Fibroblast of mammary gland (primary cell): Measurements from ENCODE around the gene NCOA1.

ENCODE experiments used
- DNase-seq: peaks from one replicate; pipeline ENCODE4 v3.0.0-alpha.2; 2010; ENCODE audit warnings: low read depth
- H3K4me3 ChIP-seq: 2 replicates; pipeline ENCODE4 v1.5.1; 2011; ENCODE audit warnings: low read depth, mild to moderate bottlenecking, low read length, moderate library complexity; ENCODE audit not compliant: control insufficient read depth
- TF ChIP-seq, protein P1 (sequence below): conservative IDR thresholded peaks from 2 replicates; pipeline ENCODE4 v1.5.1; 2011; ENCODE audit warnings: low read depth, low read length, inconsistent platforms; ENCODE audit not compliant: control insufficient read depth, insufficient read depth

NCOA1 gene

DNA sequence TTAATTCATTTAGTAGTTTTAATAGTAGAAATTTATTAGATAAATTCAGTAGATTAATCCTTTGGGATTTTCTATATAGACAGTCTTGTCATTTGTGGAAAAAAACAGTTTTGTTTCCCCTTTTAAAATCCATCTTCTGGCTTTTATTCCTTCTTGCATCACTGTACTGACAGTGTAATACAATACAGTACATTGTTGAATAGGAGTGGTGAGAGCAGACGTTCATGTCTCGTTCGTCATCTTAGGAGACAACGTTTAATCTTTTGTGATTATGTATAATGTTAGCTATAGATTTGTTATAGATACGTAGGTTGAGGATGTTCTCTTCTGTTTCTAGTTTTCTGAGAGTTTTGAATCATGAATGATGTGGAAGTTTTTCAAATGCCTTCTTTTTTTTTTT, 61.8 kb downstream of the NCOA1 start:
- TF ChIP-seq, protein P1, sequence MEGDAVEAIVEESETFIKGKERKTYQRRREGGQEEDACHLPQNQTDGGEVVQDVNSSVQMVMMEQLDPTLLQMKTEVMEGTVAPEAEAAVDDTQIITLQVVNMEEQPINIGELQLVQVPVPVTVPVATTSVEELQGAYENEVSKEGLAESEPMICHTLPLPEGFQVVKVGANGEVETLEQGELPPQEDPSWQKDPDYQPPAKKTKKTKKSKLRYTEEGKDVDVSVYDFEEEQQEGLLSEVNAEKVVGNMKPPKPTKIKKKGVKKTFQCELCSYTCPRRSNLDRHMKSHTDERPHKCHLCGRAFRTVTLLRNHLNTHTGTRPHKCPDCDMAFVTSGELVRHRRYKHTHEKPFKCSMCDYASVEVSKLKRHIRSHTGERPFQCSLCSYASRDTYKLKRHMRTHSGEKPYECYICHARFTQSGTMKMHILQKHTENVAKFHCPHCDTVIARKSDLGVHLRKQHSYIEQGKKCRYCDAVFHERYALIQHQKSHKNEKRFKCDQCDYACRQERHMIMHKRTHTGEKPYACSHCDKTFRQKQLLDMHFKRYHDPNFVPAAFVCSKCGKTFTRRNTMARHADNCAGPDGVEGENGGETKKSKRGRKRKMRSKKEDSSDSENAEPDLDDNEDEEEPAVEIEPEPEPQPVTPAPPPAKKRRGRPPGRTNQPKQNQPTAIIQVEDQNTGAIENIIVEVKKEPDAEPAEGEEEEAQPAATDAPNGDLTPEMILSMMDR = no peak
- H3K4me3 ChIP-seq = no peak overlapping the region
- no peak for DNase-seq

DNA sequence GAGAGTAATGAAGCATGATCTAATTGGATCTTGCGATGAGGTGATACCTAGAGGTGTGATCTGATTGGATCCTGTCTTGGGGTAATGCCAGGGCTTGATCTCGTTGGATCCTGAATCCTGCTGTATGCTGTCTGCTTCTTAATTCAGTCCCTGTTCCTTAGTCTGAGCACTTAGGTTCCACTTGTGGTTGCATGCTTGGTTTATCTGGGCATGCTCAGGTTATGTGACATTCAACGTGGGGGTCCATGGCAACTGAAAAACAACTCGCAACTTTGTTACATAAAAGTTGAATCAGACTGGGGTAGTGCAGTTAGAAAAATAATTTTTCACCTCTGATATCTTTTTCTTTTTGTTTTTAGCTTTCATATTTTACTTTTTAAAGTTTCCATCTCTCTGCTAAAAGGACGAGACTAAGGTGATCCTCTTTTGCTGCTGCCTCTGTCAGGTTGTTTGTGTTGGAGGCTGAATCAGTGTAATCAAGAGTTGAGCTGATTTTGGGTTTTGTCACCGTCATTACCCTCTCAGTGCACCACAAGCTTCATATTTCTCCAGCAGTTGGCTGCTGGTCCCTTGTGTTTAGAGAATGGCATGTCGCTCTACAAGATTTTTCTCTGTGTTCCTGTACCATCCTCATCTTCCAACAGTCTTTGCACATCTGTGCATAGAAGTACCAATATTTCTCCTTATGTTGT, 67.9 kb downstream of the NCOA1 start:
- no peak overlapping the region for H3K4me3 ChIP-seq
- TF ChIP-seq, protein P1 = no peak
- DNase-seq = no peak

DNA sequence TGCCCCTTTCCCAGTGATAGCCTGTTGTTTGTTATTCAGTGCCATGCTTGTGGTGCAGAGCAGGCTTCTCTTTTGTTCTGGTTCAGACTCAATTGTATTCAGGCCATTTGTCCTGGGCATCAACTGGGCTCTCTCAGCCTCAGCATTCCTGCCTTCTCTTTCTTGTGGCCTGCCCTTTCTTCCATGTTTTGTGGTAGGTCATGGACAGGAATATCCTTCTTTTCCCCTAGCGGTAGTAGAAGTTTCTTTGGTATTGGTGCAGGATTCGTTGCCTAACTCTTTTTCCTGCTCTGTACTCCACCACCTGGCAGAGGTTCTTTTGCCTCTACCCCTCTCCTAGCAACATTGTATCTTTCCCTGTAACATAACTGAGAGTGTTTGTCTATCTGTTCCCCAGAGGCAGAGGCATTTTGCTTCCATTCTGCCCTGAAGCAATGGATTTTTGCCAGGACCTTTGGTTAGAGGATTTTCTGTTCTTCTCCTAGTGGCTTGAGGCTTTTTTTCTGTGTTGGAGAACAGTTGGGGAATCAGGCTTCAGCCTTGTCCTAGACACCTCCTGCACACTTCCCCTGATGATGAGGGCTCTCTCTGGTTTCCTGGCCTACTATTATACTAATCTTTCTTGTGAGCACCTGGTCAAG, 68.5 kb downstream of the NCOA1 start:
- no peak overlapping the region for H3K4me3 ChIP-seq
- TF ChIP-seq, protein P1 = no peak
- DNase-seq = peak; percentile 6

DNA sequence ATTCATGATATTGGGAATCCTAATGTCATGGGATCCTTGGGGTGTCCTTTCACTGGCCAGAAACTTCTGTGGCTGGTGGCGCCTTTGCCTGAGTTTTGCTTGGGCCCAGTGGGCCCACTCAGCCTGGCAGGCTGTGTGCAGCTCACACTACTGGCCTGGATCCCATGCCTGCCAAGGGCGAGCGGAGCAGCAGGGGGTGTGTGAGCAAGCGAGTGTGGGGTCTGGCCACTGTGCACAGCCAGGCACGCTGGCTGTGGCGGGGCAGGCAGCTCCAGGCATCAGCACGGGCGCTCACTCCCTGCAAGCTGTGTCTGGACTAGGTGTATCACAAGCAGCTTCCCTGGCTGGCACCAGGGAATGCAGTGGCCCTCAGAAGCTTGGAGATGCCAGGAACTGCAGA, 74.5 kb downstream of the NCOA1 start:
- no peak for DNase-seq
- TF ChIP-seq, protein P1 = no peak
- H3K4me3 ChIP-seq = no peak overlapping the region

DNA sequence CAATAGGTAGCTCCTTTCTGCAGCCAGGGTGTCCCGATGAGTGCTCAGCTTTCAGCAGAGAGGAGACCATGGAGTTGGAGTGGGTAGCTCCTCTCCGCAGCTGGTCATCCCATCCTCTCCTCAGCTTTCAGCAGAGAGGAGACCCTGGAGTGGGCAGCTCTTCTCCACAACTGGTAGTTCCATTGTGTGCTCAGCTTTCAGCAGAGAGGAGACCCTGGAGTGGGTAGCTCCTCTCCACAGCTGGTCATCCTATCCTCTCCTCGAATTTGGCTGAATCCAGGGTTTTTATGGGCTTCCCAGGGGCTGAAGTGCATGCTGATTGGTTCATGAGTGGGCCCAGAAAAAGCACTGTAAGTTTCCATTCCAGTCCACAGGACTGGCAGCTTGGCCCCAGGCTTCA, 75.2 kb downstream of the NCOA1 start:
- DNase-seq = no peak
- TF ChIP-seq, protein P1 = no peak
- no peak overlapping the region for H3K4me3 ChIP-seq

DNA sequence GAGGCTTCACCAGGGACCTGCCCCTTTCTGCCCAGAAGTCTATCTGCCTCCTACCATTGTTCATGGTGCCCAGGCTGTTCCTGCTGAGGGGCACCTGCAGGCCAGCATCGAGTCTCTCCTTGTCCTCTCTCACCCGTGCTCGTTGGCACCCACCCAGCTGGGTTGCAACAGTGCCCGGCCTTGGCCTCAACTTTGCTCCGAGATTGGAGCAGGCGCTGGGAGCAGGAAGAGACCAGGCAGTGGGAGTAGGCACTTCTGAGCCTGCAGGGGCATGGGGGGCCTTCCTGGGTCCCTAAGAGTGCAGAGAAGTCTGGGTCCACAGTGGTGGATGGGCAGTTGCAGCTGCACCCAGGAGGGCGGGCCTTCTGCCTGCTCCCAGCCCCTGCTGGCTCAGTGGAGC, 75.6 kb downstream of the NCOA1 start:
- TF ChIP-seq, protein P1 = no peak
- no peak for DNase-seq
- no peak overlapping the region for H3K4me3 ChIP-seq
